ENCODE data around the gene C13orf46.

C13orf46 gene

GRCh38 chr13:114010401-114011101 is 36.7 kb upstream of the C13orf46 start:
- no peak for DNase-seq (ENCODE audit: low read depth in 1 of 2, low spot score in 1 of 2)

GRCh38 chr13:114009590-114010400 is 35.9 kb upstream of the C13orf46 start:
- no peak for DNase-seq (ENCODE audit: low read depth in 1 of 2, low spot score in 1 of 2)

GRCh38 chr13:114008964-114009589 is 35.2 kb upstream of the C13orf46 start:
- DNase-seq (ENCODE audit: low read depth in 1 of 2, low spot score in 1 of 2), result no peak

GRCh38 chr13:114007566-114007965 is 33.7 kb upstream of the C13orf46 start:
- DNase-seq (ENCODE audit: low read depth in 1 of 2, low spot score in 1 of 2), result no peak

- DNase-seq (ENCODE audit: low read depth in 1 of 2, low spot score in 1 of 2), result no peak
Observed at GRCh38 chr13:114005206-114005724, 31.4 kb upstream of the C13orf46 start.

GRCh38 chr13:114004420-114005205 is 30.7 kb upstream of the C13orf46 start:
- DNase-seq (ENCODE audit: low read depth in 1 of 2, low spot score in 1 of 2), result no peak

GRCh38 chr13:114002771-114003321 is 29.0 kb upstream of the C13orf46 start:
- DNase-seq (ENCODE audit: low read depth in 1 of 2, low spot score in 1 of 2), result no peak

- DNase-seq (ENCODE audit: low read depth in 1 of 2, low spot score in 1 of 2), result no peak
Observed at GRCh38 chr13:114002009-114002544, 28.2 kb upstream of the C13orf46 start.

- no peak for DNase-seq (ENCODE audit: low read depth in 1 of 2, low spot score in 1 of 2)
Observed at GRCh38 chr13:114001331-114002008, 27.6 kb upstream of the C13orf46 start.

- no peak for DNase-seq (ENCODE audit: low read depth in 1 of 2, low spot score in 1 of 2)
Observed at GRCh38 chr13:114000151-114001040, 26.5 kb upstream of the C13orf46 start.

GRCh38 chr13:113999618-113999910 is 25.7 kb upstream of the C13orf46 start:
- no peak for DNase-seq (ENCODE audit: low read depth in 1 of 2, low spot score in 1 of 2)

- DNase-seq (ENCODE audit: low read depth in 1 of 2, low spot score in 1 of 2), result no peak
Observed at GRCh38 chr13:113998781-113999617, 25.1 kb upstream of the C13orf46 start.

GRCh38 chr13:113997845-113998751 is 24.2 kb upstream of the C13orf46 start:
- DNase-seq (ENCODE audit: low read depth in 1 of 2, low spot score in 1 of 2), result no peak

- no peak for DNase-seq (ENCODE audit: low read depth in 1 of 2, low spot score in 1 of 2)
Observed at GRCh38 chr13:113996912-113997745, 23.3 kb upstream of the C13orf46 start.

GRCh38 chr13:113996081-113996911 is 22.4 kb upstream of the C13orf46 start:
- no peak for DNase-seq (ENCODE audit: low read depth in 1 of 2, low spot score in 1 of 2)
